CD4-positive, alpha-beta T cell treated with Interleukin-17A for 1 hour (primary cell): ENCODE data around the gene PSME3IP1.

Experiments used
- DNase-seq: peaks from one replicate; pipeline ENCODE4 v3.0.0-alpha.2; 2020

The PSME3IP1 gene

GRCh38 chr16:57143149-57143921, 42.5 kb downstream of the PSME3IP1 start:
- DNase-seq, result no peak

GRCh38 chr16:57141822-57142631, 43.8 kb downstream of the PSME3IP1 start:
- peak; percentile 20 for DNase-seq

GRCh38 chr16:57140931-57141668, 44.7 kb downstream of the PSME3IP1 start:
- DNase-seq, result no peak

- DNase-seq, result no peak
These were observed 47.4 kb downstream of the PSME3IP1 start for GRCh38 chr16:57138281-57138935.

- no peak for DNase-seq
These were observed 48.1 kb downstream of the PSME3IP1 start for GRCh38 chr16:57137566-57138273.

GRCh38 chr16:57137043-57137442, 48.8 kb downstream of the PSME3IP1 start:
- DNase-seq, result no peak

GRCh38 chr16:57134982-57135381, 50.9 kb downstream of the PSME3IP1 start:
- peak; percentile 63 for DNase-seq

GRCh38 chr16:57133886-57134285, 52.0 kb downstream of the PSME3IP1 start:
- no peak for DNase-seq

GRCh38 chr16:57133031-57133430, 52.8 kb downstream of the PSME3IP1 start:
- no peak for DNase-seq

GRCh38 chr16:57132470-57132869, 53.4 kb downstream of the PSME3IP1 start:
- no peak for DNase-seq

GRCh38 chr16:57131351-57131970, 54.4 kb downstream of the PSME3IP1 start:
- DNase-seq, result peak; percentile 14

GRCh38 chr16:57130950-57131321, 54.9 kb downstream of the PSME3IP1 start:
- no peak for DNase-seq

- peak; percentile 57 for DNase-seq
These were observed 57.0 kb downstream of the PSME3IP1 start for GRCh38 chr16:57128771-57129389.

GRCh38 chr16:57127836-57128235, 58.0 kb downstream of the PSME3IP1 start:
- DNase-seq, result no peak

- peak; percentile 22 for DNase-seq
These were observed 58.6 kb downstream of the PSME3IP1 start for GRCh38 chr16:57127037-57127763.

GRCh38 chr16:57126411-57126810, 59.4 kb downstream of the PSME3IP1 start:
- DNase-seq, result no peak

- no peak for DNase-seq
These were observed 59.9 kb downstream of the PSME3IP1 start for GRCh38 chr16:57125969-57126368.

GRCh38 chr16:57125376-57125775, 60.5 kb downstream of the PSME3IP1 start:
- no peak for DNase-seq

- DNase-seq, result no peak
These were observed 61.7 kb downstream of the PSME3IP1 start for GRCh38 chr16:57123974-57124674.
